GM23338 (cell line): ENCODE results near the gene ANKRD55. TPM values are rescaled to one million over a fixed set of nuclear protein-coding genes. Genes with fewer than 3 reads are reported as not detected.

Experiments used
- ATAC-seq: fragments of 200-7000 bp; cut with Tn5 transposase; 3 replicates; pipeline ENCODE4 v1.9.1; 2020
- DNase-seq: peaks from one replicate; pipeline ENCODE4 v3.0.0-alpha.2; 2015; ENCODE audit warnings: low spot score
- H2AFZ ChIP-seq: fragments of 200-600 bp; sonication (generic); 2 replicates; pipeline ENCODE4 v1.8.0; 2016; ENCODE audit warnings: antibody characterized with exemption, mild to moderate bottlenecking, moderate library complexity
- H3F3A ChIP-seq: fragments of 200-600 bp; sonication (generic); replicated peaks from 2 replicates; pipeline ENCODE4 v1.8.0; 2017; ENCODE audit warnings: antibody characterized with exemption, mixed run types, low read depth
- H3K27ac ChIP-seq: fragments of 200-600 bp; sonication (generic); 2 replicates; pipeline ENCODE4 v1.6.1; 2016; ENCODE audit warnings: low read depth
- H3K27me3 ChIP-seq: fragments of 200-600 bp; sonication (generic); 2 replicates; pipeline ENCODE4 v1.8.0; 2016; ENCODE audit warnings: mild to moderate bottlenecking, mixed run types, moderate library complexity; ENCODE audit not compliant: insufficient read depth
- H3K36me3 ChIP-seq: fragments of 200-600 bp; sonication (generic); 2 replicates; pipeline ENCODE4 v1.8.0; 2016; ENCODE audit warnings: mild to moderate bottlenecking; ENCODE audit not compliant: insufficient read depth
- H3K4me1 ChIP-seq: fragments of 200-600 bp; sonication (generic); 2 replicates; pipeline ENCODE4 v1.8.0; 2016; ENCODE audit warnings: mild to moderate bottlenecking, moderate library complexity; ENCODE audit not compliant: insufficient read depth
- H3K4me2 ChIP-seq: fragments of 200-600 bp; sonication (generic); 2 replicates; pipeline ENCODE4 v1.7.1; 2017; ENCODE audit warnings: mixed run types
- H3K4me3 ChIP-seq: fragments of 200-600 bp; sonication (generic); 2 replicates; pipeline ENCODE4 v1.6.1; 2016; ENCODE audit warnings: mixed run types
- H3K79me2 ChIP-seq: fragments of 200-600 bp; sonication (generic); replicated peaks from 2 replicates; pipeline ENCODE4 v1.8.0; 2017; ENCODE audit warnings: mild to moderate bottlenecking; ENCODE audit not compliant: insufficient read depth
- H3K9me2 ChIP-seq: fragments of 200-600 bp; sonication (generic); 2 replicates; pipeline ENCODE4 v1.8.0; 2017; ENCODE audit not compliant: insufficient read depth
- H4K20me1 ChIP-seq: fragments of 200-600 bp; sonication (generic); replicated peaks from 2 replicates; pipeline ENCODE4 v1.8.0; 2017; ENCODE audit warnings: mild to moderate bottlenecking; ENCODE audit not compliant: insufficient read depth
- H3K27ac Mint-ChIP-seq: 2 replicates; pipeline ENCODE4 v1.8.0; 2020; ENCODE audit warnings: inconsistent platforms, mild to moderate bottlenecking, moderate library complexity, mixed read lengths
- H3K27me3 Mint-ChIP-seq: 3 replicates; pipeline ENCODE4 v1.8.0; 2022; ENCODE audit warnings: low read depth, mild to moderate bottlenecking, moderate library complexity, mixed read lengths, inconsistent platforms; ENCODE audit not compliant: insufficient read depth, poor library complexity
- H3K36me3 Mint-ChIP-seq: 3 replicates; pipeline ENCODE4 v1.8.0; 2021; ENCODE audit warnings: low read depth, mild to moderate bottlenecking, inconsistent platforms, moderate library complexity, mixed read lengths
- H3K4me1 Mint-ChIP-seq: 3 replicates; pipeline ENCODE4 v1.8.0; 2020; ENCODE audit warnings: mild to moderate bottlenecking, inconsistent platforms, mixed read lengths
- H3K4me3 Mint-ChIP-seq: 3 replicates; pipeline ENCODE4 v1.8.0; 2021; ENCODE audit warnings: moderate library complexity, mild to moderate bottlenecking, inconsistent platforms, mixed read lengths
- H3K9me3 Mint-ChIP-seq: 3 replicates; pipeline ENCODE4 v1.8.0; 2020; ENCODE audit warnings: moderate library complexity, mild to moderate bottlenecking, inconsistent platforms, mixed read lengths
- CTCF ChIP-seq, 2 experiments: fragments of 200-600 bp in 1 of 2; sonication (generic) in 1 of 2; conservative IDR thresholded peaks; 2 replicates each; pipeline versions ENCODE4 v1.5.1 to v1.6.1; 2016 to 2017; ENCODE audit warnings: antibody characterized with exemption in 2 of 2, low read depth in 2 of 2, mild to moderate bottlenecking in 2 of 2, moderate library complexity in 1 of 2
- ETS1 ChIP-seq: IDR thresholded peaks from 2 replicates; pipeline ENCODE4 v1.6.1; 2016; ENCODE audit warnings: antibody characterized with exemption
- EZH2phosphoT487 ChIP-seq: fragments of 200-600 bp; sonication (generic); IDR thresholded peaks from one replicate; pipeline ENCODE4 v1.8.1; 2018; ENCODE audit warnings: antibody characterized with exemption; ENCODE audit not compliant: unreplicated experiment
- NANOG ChIP-seq: IDR thresholded peaks from 2 replicates; pipeline ENCODE4 v1.6.1; 2016; ENCODE audit warnings: antibody characterized with exemption, borderline replicate concordance
- REST ChIP-seq: IDR thresholded peaks from one replicate; pipeline ENCODE4 v1.6.1; 2018; ENCODE audit warnings: antibody characterized with exemption; ENCODE audit not compliant: unreplicated experiment
- STAT1 ChIP-seq: IDR thresholded peaks from one replicate; pipeline ENCODE4 v1.6.1; 2016; ENCODE audit warnings: antibody characterized with exemption; ENCODE audit not compliant: unreplicated experiment
- ZNF114 ChIP-seq: fragments of 250-450 bp; sonication (Bioruptor Pico); IDR thresholded peaks from 2 replicates; pipeline ENCODE4 v1.5.0; 2020; ENCODE audit warnings: mild to moderate bottlenecking, moderate library complexity
- ZNF331 ChIP-seq: fragments of 250-450 bp; sonication (Bioruptor Pico); IDR thresholded peaks from 2 replicates; pipeline ENCODE4 v1.5.0; 2020; ENCODE audit warnings: low read depth, mild to moderate bottlenecking, moderate library complexity
- ZNF462 ChIP-seq: fragments of 250-450 bp; sonication (Bioruptor Pico); IDR thresholded peaks from 2 replicates; pipeline ENCODE4 v1.5.0; 2020; ENCODE audit warnings: mild to moderate bottlenecking, moderate library complexity
- polyA plus RNA-seq: library from polyadenylated mRNA; unstranded; fragments of >200 nt; fragmentation: Nextera tagmentation; extraction: Ambion mirVana; gene quantifications from 2 replicates; pipeline ENCODE4 v1.2.1, GENCODE V29; 2016
- total RNA-seq: library from RNA; depleted of rRNA; stranded (reverse); fragments of >200 nt; shearing (Covaris generic); gene quantifications from 2 replicates; pipeline ENCODE4 v1.2.3, GENCODE V29; 2014

The ANKRD55 gene
- total and polyA plus RNA-seq, 2 experiments from 2014 or later = not detected

GRCh38 chr5:56142614-56143372 is 90.3 kb downstream of the ANKRD55 start:
- no peaks in the 10 kb centered on the region for H3K9me2 ChIP-seq
- no peaks in the 10 kb centered on the region for H3K36me3 ChIP-seq
- H3K36me3 Mint-ChIP-seq = no peaks in the 10 kb centered on the region
- H3K4me1 Mint-ChIP-seq = no peaks in the 10 kb centered on the region
- H3K27ac ChIP-seq = no peak overlapping the region
- no peaks in the 10 kb centered on the region; the same call in 2 of the 3 replicates for H3K9me3 Mint-ChIP-seq
- no peak overlapping the region for H3K4me2 ChIP-seq
- no peak for DNase-seq
- no peak for ATAC-seq
- no peaks in the 10 kb centered on the region for H3F3A ChIP-seq
- no peak overlapping the region for H2AFZ ChIP-seq
- no peak overlapping the region for H3K4me3 Mint-ChIP-seq
- TF ChIP-seq ETS1 (no peak), STAT1 (no peak), CTCF (conservative IDR thresholded peaks at IDR 0.05; ENCODE audit: low read depth in 2 of 2) (no peak), ZNF114 (CRISPR knock-in tag) (no peak)
- peaks cover 2% of the 10 kb centered on the region for H3K27me3 Mint-ChIP-seq
- H3K4me3 ChIP-seq = no peak overlapping the region
- H3K27me3 ChIP-seq = no peaks in the 10 kb centered on the region
- H3K79me2 ChIP-seq = no peaks in the 10 kb centered on the region
- no peak overlapping the region for H3K27ac Mint-ChIP-seq
- H4K20me1 ChIP-seq = no peaks in the 10 kb centered on the region
- no peaks in the 10 kb centered on the region for H3K4me1 ChIP-seq

- H2AFZ ChIP-seq = no peak overlapping the region
- H3K9me3 Mint-ChIP-seq = no peaks in the 10 kb centered on the region; the same call in 2 of the 3 replicates
- no peaks in the 10 kb centered on the region for H3K9me2 ChIP-seq
- no peaks in the 10 kb centered on the region for H3F3A ChIP-seq
- peaks cover 2% of the 10 kb centered on the region for H3K27me3 Mint-ChIP-seq
- H3K4me3 ChIP-seq = no peak overlapping the region
- DNase-seq (no peak), ATAC-seq (peak; percentile 74)
- H3K27ac ChIP-seq = no peak overlapping the region
- no peaks in the 10 kb centered on the region for H3K36me3 Mint-ChIP-seq
- H3K4me1 Mint-ChIP-seq = no peaks in the 10 kb centered on the region
- no peaks in the 10 kb centered on the region for H4K20me1 ChIP-seq
- no peak overlapping the region for H3K4me3 Mint-ChIP-seq
- H3K79me2 ChIP-seq = no peaks in the 10 kb centered on the region
- H3K27ac Mint-ChIP-seq = no peak overlapping the region
- no peaks in the 10 kb centered on the region for H3K4me1 ChIP-seq
- no peaks in the 10 kb centered on the region for H3K36me3 ChIP-seq
- no peak overlapping the region for H3K4me2 ChIP-seq
- no peaks in the 10 kb centered on the region for H3K27me3 ChIP-seq
- TF ChIP-seq NANOG (no peak), EZH2phosphoT487 (no peak), ZNF462 (CRISPR knock-in tag) (no peak), ZNF331 (CRISPR knock-in tag) (no peak), REST (no peak)
Measured at GRCh38 chr5:56142233-56142613, 90.9 kb downstream of the ANKRD55 start.
